GM18907 (cell line): ENCODE results near the gene POLA1.

Source experiments
- ATAC-seq: cut with Tn5 transposase; IDR thresholded peaks from one replicate; pipeline ENCODE4 v1.9.1; 2021; ENCODE audit warnings: mild to moderate bottlenecking, moderate library complexity; ENCODE audit not compliant: unreplicated experiment

The POLA1 gene

DNA sequence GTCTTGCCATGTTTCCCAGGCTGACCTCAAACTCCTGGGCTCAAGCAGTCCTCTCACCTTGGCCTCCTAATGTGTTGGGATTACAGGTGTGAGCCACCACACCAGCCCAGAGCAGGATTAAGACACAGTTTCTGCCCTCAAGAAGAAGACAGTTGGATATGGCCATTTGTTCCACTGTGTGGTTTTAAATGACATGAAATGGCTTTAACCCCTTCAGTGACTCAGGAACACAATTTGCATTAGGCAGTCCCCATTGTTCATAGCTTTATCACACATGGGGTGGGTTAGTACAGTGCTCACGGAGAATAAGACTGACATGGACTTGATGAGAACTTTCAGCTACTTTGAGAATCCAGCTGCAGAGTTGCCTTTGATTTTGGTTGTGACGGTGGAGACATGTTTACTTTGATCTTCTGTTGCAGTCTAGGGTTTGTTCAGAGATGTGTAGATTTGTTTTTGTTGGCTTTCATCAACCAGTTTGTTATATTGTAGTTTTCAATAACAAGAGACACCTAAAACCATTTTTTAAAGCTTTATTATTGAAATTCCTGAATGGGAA, 261.7 kb downstream of the POLA1 start:
- no peak for ATAC-seq

DNA sequence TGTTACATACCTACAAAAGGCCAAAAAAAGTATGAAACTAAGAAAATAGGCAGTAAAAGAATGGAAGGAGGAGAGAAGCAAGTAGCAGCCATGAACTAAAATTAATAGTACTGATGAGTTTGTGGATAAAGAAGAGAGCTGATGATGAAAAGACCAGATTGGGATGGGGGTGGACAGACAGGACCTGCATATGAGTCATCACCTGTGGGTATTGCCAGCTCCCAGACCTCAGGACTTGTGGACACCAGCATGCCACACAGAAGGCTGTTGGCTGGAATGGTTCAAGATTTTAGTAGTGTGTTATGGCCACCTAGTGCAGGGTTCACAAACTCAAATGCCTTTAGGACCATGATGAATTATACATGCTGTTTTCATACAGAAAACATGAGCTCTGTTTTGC, 263.1 kb downstream of the POLA1 start:
- no peak for ATAC-seq

DNA sequence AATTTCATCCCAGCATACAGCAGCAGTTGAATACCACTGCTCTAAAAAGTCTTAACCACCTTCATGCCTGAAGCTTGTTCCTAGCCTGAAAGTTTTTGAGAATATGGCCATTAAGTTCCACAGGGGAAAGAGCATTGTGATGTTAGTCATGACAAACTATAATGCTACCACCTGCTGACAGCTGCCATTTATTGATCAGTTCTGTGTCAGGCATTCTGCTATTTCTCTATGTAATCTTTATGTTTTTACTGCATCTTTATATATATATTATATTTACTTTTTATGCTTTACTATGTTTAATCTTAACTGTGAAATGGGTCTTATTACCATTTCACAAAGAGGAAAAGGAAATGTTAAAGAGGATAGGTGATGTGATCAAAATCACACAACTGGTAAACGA, 268.1 kb downstream of the POLA1 start:
- ATAC-seq, result no peak

DNA sequence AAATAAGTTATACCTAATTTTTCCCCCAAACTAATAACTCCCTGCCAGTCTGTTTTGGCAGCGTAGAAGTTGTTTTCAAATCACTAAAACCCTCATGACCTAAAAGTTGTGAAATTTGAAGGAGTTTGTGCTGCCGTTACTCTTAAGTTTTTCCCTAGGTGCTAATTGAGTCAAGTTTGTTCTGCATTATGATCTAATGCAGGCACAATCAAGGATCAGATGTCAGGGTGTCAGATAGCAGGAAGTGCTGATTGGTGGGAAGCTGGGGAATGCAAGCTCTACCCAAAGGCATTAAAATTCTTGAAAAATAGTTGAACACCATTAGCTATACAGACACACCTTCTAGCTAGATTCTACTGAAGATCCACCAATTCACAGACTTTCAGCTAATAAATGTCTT, 270.1 kb downstream of the POLA1 start:
- no peak for ATAC-seq

DNA sequence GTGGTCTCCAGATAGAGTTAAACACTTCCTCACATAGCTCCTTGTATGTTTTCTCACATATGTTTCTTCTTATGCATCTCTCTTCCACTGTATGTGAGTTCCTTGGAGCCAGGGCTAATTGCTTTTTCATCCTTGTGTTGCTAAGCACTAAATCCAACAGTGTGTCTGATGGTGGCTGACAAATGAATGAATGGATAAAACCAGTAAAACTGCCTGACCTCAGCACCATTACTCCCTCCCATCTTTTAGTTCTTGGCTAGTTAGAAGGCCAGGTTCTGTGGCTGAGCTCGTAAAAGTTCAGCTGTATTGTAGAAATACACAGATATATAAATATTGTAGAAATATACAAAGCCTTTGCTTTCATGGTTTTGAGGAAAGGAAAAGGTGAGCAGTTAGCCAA, 271.7 kb downstream of the POLA1 start:
- ATAC-seq, result no peak

DNA sequence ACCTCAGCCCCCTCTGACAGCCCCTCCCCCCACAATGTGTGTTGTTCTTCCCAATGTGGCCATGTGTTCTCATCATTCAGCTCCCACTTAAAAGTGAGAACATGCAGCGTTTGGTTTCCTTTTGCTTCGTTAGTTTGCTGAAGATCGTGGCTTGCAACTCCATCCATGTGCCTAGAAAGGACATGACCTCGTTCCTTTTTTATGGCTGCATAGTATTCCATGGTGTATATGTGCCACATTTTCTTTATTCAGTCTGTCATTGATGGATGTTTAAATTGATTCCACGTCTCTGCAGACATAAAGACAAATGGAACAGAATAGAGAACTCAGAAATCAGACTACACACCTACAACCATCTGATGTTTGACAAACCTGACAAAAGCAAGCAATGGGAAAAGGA, 276.1 kb downstream of the POLA1 start:
- ATAC-seq, result no peak

DNA sequence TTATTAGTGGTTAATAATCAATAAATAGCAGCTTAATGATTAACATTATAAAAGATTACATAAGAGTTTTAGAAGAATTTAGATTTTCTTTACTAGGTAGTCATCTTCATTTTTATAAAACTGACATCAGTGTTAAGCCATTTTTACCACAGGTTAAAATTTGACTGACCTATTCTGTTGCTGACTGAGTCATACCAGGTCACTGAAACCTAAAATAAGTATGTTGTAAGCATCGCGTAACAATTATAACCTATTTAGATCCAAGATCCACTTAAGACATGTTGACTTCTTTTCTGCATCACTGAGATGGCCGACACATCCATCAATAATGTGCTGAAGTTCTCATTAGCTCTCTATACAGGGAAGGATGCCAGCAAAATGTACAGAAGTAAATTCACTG, 285.4 kb downstream of the POLA1 start:
- peak; percentile 58 for ATAC-seq

DNA sequence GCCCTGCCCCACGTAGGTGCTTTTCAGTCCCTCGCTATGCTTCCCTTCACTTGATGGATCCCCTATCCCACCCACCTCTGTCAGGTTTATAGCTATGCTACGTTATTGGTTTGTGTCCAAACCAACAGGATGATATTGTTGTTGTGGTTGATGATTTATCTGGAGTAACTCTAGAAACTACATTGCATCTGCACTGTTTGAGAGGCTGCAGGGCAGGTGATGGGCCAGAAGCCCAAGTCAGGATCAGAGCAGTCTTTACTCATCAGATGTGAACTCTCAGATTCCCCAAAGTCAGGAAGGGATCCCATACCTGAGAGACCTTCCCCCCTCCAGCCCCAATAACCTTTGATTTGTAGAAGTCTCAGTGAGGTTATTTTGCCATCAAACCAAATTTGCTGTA, 287.3 kb downstream of the POLA1 start:
- no peak for ATAC-seq

DNA sequence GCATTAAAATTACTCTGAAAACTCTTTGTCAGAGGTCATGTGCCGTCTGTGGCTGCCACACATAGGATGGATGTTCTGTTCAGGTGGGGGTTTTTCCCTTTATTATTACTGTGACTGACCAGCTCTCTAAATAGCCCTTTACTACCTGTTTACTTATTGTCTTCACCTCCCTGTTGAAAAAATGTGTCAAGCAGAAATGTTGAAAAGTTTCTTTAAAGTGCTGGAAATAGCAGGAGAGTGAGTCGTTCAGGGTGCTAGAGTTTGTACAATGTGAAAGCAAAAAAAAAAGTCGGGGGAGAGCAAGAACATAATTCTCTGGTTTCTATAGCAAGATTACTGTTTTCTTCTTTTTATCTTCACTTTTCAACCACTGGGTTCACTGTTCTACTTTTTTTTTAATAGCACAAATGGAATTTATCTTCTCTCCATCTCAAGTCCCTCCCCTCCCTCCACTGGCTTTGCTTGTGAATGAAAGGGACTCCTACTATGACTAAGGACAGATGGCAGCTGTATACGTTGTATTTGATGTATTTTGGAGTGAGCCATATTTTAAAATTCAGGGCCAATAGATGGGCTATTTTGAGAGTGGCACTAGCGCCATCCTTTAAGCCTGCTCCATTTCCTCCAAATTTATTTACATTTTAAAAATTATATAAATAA, 288.7 kb downstream of the POLA1 start:
- no peak for ATAC-seq

DNA sequence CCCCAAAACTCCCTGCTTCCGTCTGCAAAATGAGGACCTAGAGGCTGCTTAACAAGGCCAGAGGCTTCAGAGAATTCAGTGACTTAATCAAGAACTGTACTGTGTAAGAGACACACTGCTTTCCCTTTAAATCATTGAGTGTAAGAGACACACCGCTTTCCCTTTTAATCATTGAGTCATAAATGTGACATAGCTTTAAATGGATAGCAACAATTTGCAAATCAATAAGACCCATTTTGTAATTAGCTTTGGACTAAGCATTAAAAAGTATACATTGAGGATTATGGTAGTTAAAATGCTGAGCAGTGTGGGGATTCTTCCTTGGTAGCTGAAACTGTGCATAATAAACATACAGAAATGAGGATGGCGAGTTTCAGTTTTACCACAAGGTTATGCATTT, 290.2 kb downstream of the POLA1 start:
- ATAC-seq, result no peak

DNA sequence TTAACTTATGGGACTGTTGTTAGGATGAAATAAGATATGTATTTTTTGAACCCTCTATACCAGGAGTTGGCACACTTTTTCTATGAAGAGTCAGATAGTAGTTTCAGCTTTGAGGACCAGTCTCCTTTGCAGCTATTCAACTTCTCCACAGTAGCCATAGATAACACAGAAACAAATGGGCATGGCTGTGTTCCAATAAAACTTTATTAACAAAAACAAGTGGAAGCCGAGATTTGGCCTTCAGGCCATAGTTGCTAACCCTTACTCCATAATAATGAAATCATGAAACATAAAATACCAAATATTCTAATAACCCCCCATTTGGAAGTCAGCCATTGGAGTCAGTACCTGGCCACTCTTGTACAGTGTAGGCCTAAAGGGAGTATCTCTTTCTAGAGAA, 291.4 kb downstream of the POLA1 start:
- ATAC-seq, result no peak

DNA sequence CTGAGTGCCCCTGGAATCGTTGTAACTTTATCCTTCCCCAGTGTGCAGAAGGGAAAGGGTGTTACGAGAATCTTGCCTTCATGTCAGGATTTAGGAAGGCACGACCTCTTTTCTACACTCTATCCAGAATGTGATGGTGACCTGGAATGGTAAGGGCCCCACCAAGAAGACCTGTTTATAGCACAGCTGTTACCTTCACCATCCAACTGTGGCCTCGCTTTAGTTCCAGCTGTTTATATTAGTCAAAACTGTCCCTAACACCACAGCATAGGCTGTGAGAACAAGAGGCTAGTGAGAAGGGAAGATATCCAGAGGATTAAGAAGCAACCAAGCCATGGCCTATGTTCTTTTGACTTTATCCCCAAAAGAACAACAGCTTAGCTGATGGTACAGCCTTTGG, 294.0 kb downstream of the POLA1 start:
- ATAC-seq, result no peak

DNA sequence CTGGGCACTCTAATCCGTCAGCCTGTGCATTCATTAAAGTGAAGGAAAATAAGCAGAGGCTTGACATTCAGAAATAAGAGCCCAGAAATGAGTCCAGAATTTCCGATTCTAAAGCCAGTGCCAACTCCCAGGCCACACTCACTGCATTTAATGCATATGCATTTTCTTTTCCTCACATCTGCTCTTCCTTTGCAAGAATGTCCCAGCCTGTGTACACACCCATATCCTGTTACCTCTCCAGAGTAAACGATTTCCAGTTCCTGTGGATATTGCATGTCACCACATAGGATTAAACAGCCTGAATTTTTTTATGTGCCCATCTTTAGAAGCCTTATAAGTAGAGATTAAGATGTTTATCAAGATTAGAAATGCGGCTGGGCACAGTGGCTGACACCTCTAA, 294.6 kb downstream of the POLA1 start:
- ATAC-seq, result no peak

DNA sequence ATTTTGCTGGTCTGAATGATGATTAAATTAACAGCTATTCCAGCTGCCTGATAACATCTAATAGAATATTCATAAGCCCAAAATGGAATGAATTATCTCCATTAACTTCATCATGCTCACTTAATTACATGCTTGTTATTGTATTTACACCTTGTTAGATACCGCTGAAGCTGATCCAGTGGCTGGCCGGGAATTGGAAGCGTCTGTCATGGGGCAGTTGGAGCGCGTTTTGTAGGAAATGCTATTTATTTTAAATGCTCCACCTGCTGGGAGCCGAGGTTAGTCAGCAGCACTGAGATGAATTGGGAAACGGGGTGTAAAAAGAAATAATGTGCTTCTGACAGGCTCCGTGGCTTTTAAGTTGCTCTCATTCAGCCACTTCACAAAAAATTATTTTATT, 296.8 kb downstream of the POLA1 start:
- ATAC-seq, result no peak

DNA sequence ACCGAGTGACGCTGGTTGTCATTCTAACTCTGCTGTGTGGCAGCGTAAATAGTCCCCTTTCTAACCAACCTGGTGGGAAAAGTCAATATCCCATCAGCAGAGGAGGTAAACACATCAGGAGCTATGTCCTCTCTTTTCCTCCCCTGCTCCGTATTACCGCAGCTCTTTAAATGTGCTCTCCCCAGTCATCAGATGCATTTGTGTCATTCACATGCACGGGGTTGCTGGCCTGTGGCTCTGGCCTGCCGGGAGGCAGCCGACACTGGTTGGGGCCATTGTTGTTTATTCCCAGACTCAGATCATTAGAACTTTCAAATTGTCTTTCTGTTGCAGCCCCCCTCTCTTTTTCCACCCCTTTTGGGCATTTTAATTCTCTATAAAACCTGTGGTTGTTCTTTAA, 300.2 kb downstream of the POLA1 start:
- ATAC-seq, result no peak

DNA sequence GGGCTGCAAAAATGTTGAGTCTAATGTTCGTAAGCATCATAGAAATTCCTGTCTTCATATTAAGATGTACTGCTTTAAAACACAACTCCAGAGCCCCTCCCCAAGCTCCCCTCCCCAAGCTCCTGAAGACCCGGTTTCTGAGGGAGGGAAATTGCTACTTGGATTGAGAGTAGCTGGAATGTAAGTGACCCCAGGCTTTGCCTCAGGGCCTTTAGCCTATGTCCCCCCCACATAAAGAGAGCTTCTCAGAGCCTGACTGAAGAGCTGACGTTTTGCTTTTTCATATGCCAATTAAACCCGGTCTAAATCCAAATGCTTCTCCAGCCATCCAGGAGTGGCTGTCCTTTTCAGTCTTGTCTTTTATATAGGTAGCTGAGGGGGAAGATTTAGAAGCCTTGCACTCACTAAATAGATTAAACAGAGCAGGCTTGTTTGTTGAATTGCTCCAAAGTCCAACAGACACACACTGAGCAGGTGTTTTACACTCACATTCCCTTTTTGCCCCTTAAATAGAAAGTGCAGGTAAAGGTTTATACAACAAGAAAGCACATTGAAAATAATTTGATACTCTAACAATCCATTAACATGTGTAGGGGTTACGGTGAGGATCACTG, 302.5 kb downstream of the POLA1 start:
- no peak for ATAC-seq

DNA sequence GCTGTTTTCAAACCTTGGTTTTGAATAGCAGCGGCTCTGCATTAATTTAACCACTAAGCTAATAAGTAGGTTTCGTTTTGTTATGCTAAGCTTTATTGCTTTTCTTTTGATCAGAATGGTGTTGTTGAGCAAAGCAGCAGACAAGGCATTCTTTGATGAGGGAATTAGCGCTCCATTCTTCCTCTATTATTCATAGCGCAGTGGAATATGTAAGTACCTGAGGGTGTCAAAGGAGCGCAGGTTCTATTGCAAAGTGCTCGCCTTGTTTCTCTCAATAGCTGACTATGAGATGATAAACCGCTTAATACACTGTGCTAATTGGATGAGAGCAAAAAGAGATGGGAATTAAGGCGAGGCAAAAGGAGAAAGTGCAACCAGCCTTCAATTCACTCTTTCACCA, 305.8 kb downstream of the POLA1 start:
- no peak for ATAC-seq

DNA sequence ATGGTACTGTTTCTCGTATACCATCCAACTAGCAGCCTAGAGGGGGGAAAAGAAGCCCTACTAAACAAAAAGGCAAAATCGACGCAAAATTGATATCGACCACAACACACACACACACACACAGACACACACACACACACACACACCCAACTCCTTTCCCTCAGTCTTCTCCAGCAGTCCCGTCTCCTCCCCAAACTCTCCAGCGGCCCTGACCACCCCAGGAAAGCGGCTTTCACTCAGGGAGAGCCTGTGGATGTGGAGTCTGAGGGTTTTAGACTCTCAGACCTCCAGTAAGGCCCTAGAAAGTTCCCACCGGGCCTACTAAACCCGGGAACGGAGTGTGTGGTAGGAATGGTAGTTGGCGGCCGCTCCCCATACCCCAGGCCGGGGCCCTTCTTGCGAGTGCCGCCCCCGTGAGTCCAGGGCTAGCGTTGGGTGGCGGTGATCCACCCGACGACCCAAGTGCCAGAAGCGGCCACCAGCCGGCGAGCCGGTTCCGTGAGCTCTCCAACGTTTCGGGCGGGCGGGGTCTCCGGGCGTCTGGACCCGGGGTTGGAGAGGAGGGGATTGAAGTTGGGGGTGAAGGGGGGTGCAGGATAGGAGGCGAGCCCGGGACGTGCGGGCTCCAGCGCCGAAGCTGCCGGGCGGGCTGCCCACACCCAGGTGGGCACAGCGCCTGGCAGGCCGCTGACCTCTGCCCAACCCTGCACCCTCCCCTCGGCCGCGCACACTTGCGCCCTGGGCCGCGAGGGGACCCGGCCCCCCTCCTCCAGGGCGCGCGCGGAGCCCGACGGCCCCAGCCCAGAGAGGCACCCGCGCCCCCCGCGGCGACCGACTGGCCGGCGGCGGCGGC, 308.3 kb downstream of the POLA1 start:
- no peak for ATAC-seq

DNA sequence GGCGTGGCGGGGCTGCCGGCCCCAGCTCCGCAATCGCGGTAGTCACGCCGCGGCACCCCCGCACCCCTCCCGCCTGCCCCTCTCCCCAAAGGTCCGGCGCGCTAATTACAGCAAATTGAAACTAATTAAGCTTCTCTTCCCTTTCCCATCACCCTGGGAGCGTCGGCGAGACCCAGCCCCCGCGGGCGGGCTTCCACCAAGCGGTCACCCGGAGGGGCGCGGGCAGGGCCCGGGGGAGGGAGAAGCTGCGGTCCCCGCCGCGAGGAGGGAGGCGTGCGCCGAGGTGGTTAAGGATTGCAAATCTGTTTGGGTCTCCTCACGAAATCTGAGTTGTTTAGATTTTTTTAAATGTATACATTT, 308.9 kb downstream of the POLA1 start:
- ATAC-seq, result no peak

DNA sequence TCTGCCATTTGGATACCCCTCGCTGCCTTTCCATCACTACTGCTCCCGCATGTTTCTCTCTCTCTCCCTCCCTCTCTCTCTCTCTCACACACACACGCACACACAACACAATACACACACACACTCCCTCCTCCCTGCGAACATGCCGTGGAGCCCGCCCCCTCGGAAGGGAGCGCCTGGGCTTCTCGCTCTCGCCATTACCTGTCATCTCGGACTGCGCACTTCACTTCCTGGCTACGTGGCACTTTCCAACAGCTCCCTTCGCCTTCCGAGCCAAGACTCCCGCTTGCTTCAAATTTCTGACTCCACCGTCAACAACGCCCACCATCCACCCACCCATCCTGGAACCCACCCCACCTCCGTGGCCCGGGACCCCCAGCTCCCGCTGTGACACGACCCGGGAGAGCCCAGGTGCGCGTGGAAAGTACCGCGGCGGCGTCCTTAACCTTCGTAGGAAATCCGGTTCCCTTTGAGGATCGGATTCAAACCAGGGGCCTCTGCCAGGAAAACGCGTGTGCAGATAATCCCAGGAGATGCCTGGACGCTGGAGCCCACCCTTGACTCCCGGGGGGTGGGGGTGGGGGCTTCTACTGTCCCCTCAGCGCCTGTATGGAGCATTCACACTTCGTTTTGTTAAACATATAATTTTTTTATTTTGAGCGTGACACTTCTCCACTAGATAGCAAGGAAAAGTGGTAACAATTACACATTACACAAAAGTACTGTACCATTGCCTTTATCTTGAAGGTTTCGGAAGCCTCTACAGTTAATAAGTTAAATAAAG, 309.5 kb downstream of the POLA1 start:
- ATAC-seq, result no peak

DNA sequence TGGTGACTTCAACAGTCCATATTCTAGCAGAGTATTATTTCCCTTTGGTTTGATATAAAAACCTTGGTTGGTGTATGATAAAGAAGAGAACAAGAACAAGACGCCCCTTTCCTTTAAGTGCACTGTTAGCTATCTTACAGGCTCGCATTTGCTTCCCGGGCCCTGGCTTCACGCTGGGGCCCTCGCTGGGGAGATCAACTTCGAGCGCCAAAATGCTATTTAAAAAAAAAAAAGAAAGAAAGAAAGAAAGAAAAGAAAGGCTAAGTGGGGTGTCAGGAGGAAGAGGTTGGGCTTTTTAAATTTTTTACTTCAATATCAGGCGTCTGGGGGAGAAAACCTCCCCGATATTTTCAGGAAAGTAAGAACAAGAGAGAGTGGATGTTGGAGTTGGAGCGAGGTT, 310.3 kb downstream of the POLA1 start:
- no peak for ATAC-seq
